HG03457 (cell line): ENCODE results near the gene CERS4.
"Not testable (repeated sequence)": the region's sequence is repeated elsewhere in the genome, so short reads cannot be mapped to it uniquely, and the experiment has no call there.

Source experiments
- ATAC-seq: cut with Tn5 transposase; IDR thresholded peaks from one replicate; pipeline ENCODE4 v1.9.1; 2021; ENCODE audit warnings: moderate number of reproducible peaks; ENCODE audit not compliant: unreplicated experiment

The CERS4 gene

GRCh38 chr19:8209462-8210378 lies 550 bp downstream of the CERS4 start:
- peak; percentile 51 for ATAC-seq

GRCh38 chr19:8210421-8211101 lies 1.4 kb downstream of the CERS4 start:
- no peak for ATAC-seq

- no peak for ATAC-seq
Measured at GRCh38 chr19:8212212-8212611, 3.0 kb downstream of the CERS4 start.

DNA sequence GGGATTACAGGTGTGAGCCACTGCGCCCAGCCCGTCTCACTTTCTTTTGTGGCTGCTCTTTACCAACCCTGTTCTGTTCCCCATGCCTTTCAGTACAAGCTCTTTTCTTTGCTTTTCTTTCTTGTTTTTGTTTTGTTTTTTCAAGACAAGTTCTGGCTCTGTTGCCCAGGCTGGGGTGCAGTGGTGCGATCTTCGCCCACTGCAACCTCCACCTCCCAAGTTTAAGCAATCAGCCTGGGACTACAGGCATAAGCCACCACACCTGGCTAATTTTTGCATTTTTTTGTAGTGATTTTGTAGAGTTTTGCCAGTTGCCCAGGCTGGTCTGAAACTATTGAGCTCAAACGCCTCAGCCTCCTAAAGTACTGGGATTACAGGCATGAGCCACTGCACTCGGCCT lies 3.7 kb downstream of the CERS4 start:
- ATAC-seq = no peak

DNA sequence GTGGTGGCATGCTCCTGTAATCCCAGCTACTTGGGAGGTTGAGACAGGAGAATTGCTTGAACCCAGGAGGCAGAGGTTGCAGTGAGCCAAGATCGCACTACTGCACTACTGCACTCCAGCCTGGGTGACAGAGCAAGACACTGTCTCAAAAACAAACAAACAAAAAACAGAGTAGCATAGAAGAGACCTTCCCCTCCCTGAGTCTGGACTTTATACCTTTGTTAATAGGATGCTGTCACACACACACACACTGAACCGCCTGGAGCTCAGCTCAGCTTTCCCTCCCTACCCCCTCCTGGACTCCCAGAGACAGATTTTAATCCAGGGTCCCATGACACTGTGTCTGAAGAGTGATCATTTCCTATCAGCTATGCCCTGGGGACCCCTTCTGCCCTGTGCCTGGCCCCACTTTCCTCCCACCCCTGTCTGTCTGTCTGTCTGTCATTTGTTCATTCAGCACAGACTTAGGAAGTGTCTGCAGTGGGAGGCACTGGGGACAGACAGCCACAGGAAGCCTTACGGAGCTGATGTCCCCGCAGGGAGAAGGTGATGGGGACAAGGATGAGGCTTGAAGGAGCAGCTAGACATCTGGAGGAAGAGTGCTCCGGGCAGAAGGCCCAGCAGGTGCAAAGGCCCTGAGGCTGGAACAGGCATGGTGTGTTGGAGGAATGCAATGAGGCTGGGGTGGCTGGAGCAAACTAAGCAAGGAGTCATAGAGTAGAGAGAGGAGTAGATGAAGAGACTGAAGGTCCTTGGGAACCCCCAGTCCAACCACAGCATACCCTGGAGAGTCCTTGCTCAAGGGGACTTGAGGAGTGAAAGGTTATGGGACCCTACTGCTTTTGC lies 4.9 kb downstream of the CERS4 start:
- ATAC-seq = no peak

DNA sequence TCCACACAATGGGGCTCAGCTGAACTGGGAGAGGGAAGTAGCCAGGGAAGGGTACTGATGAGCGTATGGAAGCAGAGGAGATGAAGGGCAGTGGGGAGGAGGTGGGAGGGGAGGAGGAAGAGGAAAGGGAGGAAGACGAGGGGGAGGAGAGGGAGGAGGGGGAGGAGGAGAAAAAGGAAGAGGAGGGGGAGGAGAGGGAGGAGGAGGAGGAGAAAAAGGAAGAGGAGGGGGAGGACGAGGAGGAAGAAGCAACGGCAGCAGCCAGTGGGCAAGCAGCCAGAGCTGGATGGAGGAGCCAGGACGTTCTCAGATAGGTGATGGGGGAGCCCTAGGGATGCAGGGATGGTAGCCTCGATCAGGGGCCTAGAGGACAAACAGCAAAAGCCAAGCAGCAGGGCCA lies 5.6 kb downstream of the CERS4 start:
- ATAC-seq = no peak

DNA sequence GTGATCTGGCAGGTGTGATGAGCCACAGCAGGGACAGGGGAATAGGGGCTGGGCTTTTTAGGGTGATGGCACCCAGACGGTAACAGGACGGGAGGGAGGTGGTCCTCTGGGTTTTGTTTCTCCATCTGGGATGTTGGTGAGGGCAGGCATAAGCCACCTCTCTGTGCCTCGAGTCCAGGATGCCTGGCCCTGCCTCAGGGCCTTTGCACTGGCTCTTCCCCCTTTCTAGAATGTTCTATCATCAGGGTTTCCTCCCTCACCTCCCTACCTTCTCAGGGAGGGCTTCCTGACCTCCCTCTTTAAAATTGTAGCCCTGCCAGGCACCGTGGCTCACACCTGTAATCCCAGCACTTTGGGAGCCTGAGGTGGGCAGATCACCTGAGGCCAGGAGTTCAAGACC lies 6.6 kb downstream of the CERS4 start:
- ATAC-seq = no peak

DNA sequence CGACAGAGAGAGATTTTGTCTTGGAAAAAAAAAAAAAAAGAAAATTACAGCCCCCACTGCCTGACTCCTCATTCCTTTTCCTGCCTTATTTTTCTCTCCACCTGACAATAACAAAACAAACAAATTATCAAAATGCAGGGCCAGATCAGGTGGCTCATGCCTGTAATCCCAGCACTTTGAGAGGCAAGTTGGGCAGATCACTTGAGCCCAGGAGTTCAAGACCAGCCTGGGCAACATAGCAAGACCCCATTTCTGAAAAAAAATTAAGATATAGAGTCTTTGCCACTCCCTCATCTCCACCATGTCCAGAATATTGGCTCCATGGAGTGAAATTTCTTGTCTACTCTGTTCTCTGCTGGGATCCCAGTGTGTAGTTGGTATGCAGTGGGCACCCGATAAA lies 7.2 kb downstream of the CERS4 start:
- ATAC-seq = no peak

DNA sequence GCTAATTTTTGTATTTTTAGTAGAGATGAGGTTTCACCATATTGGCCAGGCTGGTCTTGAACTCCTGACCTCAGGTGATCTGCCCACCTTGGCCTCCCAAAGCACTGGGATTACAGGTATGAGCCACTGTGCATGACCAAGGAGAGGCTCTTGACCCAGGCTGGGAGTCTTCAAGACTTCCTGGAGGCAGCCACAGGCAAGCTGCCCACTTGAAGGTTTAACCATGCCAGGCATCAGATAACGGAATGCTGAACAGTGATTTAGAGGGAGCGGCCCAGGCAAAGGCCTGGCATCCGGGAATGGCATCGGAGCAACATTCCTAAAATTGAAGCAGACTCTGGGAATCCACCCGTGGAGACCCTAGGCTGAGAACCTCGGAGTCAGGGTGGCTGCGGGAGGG lies 9.0 kb downstream of the CERS4 start:
- ATAC-seq = not testable (repeated sequence)

DNA sequence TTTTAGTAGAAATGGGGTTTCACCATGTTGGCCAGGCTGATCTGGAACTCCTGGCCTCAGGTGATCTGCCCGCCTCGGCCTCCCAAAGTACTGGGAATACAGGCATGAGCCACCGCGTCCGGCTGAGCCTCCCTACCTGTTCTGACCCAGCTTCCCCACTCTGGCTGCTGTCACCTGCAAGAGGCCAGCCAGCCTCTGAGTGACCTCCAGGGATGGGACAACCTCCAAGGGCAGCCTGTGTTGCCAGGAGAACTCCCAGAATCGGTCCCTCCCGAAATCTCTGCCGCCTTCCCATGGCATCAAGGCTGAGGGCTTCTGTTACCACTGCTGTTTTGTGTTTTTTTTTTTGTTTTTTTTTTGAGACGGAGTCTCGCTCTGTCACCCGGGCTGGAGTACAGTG lies 11.3 kb downstream of the CERS4 start:
- no peak for ATAC-seq

DNA sequence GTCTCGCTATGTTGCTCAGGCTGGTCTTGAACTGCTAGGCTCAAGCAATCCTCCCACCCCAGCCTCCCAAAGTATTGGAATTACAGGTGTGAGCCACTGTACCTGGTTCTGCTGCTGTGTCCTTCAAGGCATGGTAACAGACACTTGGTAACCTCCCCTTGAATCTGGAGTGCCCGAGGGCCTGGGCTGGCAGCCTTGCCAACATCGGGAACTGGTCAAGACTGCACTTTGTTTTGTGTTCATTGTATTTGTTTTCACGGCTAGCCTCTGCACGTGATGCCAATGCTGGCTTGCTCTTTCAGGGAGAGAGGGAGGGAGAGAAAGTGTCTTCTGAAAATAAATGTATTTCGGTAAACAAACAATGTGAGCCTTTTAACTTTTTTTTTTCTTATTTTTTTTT lies 12.0 kb downstream of the CERS4 start:
- ATAC-seq = no peak

- ATAC-seq = not testable (repeated sequence)
Measured at GRCh38 chr19:8223442-8223841, 14.3 kb downstream of the CERS4 start.

GRCh38 chr19:8224394-8225145 lies 15.4 kb downstream of the CERS4 start:
- no peak for ATAC-seq

DNA sequence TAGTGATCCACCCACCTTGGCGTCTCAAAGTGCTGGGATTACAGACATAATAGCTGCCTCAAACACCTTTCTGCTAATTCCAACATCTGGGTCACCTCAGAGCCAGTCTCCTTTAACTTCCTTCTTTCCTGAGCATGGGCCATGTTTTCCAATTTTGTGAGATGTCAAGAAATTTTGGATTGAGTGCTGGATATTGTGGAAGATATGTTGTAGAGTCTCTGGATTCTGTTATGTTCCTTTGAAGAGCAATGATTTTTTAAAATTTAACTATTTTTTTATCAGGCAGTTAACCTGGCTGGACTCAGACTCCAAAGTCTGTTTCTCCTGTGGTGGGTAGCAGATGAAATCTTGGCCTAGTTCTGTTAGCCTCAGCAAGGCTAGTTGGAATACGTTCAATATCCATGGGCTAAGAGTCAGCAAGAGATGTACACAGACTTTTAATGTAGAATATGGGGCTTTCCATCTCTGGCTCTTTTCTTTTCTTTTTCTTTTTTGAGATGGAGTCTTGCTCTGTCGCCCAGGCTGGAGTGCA lies 22.0 kb downstream of the CERS4 start:
- no peak for ATAC-seq

DNA sequence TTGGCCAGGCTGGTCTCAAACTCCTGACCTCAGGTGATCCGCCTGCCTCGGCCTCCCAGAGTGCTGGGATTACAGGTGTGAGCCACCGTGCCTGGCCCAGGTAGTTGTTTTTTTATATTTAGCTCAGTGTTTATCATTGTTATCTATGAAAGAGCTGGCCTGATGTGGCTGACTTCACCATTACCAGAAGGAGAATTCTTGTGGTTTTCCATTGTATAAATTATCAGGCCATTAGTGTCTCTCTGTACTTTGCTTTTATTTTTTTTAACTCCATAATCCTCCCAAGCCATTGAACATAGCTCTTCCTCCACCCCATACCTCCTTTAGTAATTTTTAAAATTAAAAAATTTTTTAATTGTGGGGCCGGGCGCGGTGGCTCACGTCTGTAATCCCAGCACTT lies 24.2 kb downstream of the CERS4 start:
- ATAC-seq = no peak

- ATAC-seq = no peak
Measured at GRCh38 chr19:8237026-8237425, 27.9 kb downstream of the CERS4 start.

GRCh38 chr19:8238251-8238650 lies 29.1 kb downstream of the CERS4 start:
- no peak for ATAC-seq

DNA sequence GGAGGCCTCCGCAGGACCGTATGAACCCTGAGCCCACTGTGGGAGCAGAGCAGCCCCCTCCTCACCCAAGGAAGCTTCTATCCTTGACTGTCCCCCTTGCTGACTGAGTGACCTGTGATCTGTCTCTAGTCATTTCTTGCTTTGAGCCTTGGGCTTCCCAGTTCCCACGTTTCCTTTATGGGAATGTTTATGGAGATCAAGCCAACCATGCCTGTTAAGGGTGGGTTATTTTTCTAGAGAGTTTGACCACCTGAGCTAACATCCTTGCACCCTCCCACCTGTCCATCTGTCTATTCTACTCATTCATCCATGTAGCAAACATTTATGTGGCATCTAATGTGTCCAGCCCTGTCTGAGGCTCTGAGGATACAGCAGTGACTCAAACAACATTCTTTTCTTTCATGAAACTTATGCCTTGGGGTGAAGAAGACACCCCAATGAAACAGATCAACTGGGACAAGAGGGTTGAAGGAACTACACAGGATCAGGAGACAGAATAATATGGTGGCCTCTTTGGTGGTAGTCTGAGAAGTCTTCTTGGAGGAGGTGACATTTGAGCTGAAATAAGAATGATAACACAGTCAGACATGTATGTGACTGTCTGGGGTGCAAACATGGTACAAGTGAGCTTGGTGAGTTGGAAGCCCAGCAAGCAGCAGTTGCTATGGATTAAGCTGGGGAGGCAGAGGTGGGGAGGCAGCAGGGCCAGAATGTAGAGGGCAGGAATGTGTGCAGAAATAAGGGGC lies 30.5 kb downstream of the CERS4 start:
- no peak for ATAC-seq

- ATAC-seq = no peak
Measured at GRCh38 chr19:8240274-8241229, 31.4 kb downstream of the CERS4 start.
